Central memory CD8-positive, alpha-beta T cell (primary cell): ENCODE measurements around the gene TMEM191C.
A peak's percentile ranks its signal among the peaks of the same experiment; 100 is the strongest.
"Not testable (repeated sequence)": the region's sequence is repeated elsewhere in the genome, so short reads cannot be mapped to it uniquely, and the experiment has no call there.

ENCODE experiments used
- ATAC-seq: fragments of 150-1000 bp; cut with Tn5 transposase; replicated peaks from 2 replicates; pipeline ENCODE4 v1.10.0; 2022; ENCODE audit warnings: mild to moderate bottlenecking, moderate FRiP score, moderate number of reproducible peaks; ENCODE audit not compliant: poor library complexity, severe bottlenecking; ENCODE audit errors: extremely low read depth
- DNase-seq, 2 donors: peaks; one replicate each; pipeline ENCODE4 v3.0.0; 2021; ENCODE audit warnings: low spot score in 2 of 2
- H3K27ac Mint-ChIP-seq: one replicate; pipeline ENCODE4 v1.8.0; 2022; ENCODE audit warnings: low read depth, mild to moderate bottlenecking, moderate library complexity, mixed read lengths
- H3K27me3 Mint-ChIP-seq: one replicate; pipeline ENCODE4 v1.8.0; 2022; ENCODE audit warnings: mixed read lengths
- H3K36me3 Mint-ChIP-seq: one replicate; pipeline ENCODE4 v1.8.0; 2022; ENCODE audit warnings: mild to moderate bottlenecking, moderate library complexity, mixed read lengths; ENCODE audit not compliant: insufficient read depth
- H3K4me1 Mint-ChIP-seq: one replicate; pipeline ENCODE4 v1.8.0; 2022; ENCODE audit warnings: mixed read lengths
- H3K4me3 Mint-ChIP-seq: one replicate; pipeline ENCODE4 v1.8.0; 2022; ENCODE audit warnings: mild to moderate bottlenecking, moderate library complexity, mixed read lengths
- H3K9me3 Mint-ChIP-seq: one replicate; pipeline ENCODE4 v1.8.0; 2022; ENCODE audit warnings: mixed read lengths

TMEM191C gene

GRCh38 chr22:21449531-21450319 is 17.5 kb upstream of the TMEM191C start:
- no peaks in the 10 kb centered on the region for H3K4me1 Mint-ChIP-seq
- DNase-seq (peak in 1 of 2 donors; percentile 8), ATAC-seq (no peak)
- H3K4me3 Mint-ChIP-seq, result no peak overlapping the region
- peaks cover 6% of the 10 kb centered on the region for H3K36me3 Mint-ChIP-seq
- no peaks in the 10 kb centered on the region for H3K9me3 Mint-ChIP-seq
- H3K27me3 Mint-ChIP-seq, result no peaks in the 10 kb centered on the region
- H3K27ac Mint-ChIP-seq, result no peak overlapping the region

- ATAC-seq (no peak), DNase-seq (peak in 1 of 2 donors; percentile 7)
- H3K4me3 Mint-ChIP-seq, result no peak overlapping the region
- peaks cover 6% of the 10 kb centered on the region for H3K36me3 Mint-ChIP-seq
- H3K4me1 Mint-ChIP-seq, result no peaks in the 10 kb centered on the region
- H3K27ac Mint-ChIP-seq, result no peak overlapping the region
- no peaks in the 10 kb centered on the region for H3K27me3 Mint-ChIP-seq
- H3K9me3 Mint-ChIP-seq, result no peaks in the 10 kb centered on the region
Measured at GRCh38 chr22:21450320-21450831, 16.8 kb upstream of the TMEM191C start.

GRCh38 chr22:21450858-21451353 is 16.3 kb upstream of the TMEM191C start:
- H3K9me3 Mint-ChIP-seq, result no peaks in the 10 kb centered on the region
- no peaks in the 10 kb centered on the region for H3K27me3 Mint-ChIP-seq
- ATAC-seq, result no peak
- H3K4me1 Mint-ChIP-seq, result no peaks in the 10 kb centered on the region
- no peak overlapping the region for H3K27ac Mint-ChIP-seq
- no peak for DNase-seq
- H3K4me3 Mint-ChIP-seq, result no peak overlapping the region
- H3K36me3 Mint-ChIP-seq, result peaks cover 6% of the 10 kb centered on the region

GRCh38 chr22:21451545-21452520 is 15.4 kb upstream of the TMEM191C start:
- H3K27me3 Mint-ChIP-seq, result no peaks in the 10 kb centered on the region
- no peak overlapping the region for H3K4me3 Mint-ChIP-seq
- no peaks in the 10 kb centered on the region for H3K4me1 Mint-ChIP-seq
- no peaks in the 10 kb centered on the region for H3K9me3 Mint-ChIP-seq
- ATAC-seq (no peak), DNase-seq (peak; percentile 6 to 11)
- no peak overlapping the region for H3K27ac Mint-ChIP-seq
- no peaks in the 10 kb centered on the region for H3K36me3 Mint-ChIP-seq

GRCh38 chr22:21452666-21453065 is 14.5 kb upstream of the TMEM191C start:
- not testable (repeated sequence) for H3K27ac Mint-ChIP-seq, H3K36me3 Mint-ChIP-seq, H3K4me1 Mint-ChIP-seq, H3K27me3 Mint-ChIP-seq, H3K4me3 Mint-ChIP-seq, ATAC-seq, H3K9me3 Mint-ChIP-seq
- DNase-seq, result peak in 1 of 2 donors; percentile 4

GRCh38 chr22:21454998-21455333 is 12.2 kb upstream of the TMEM191C start:
- H3K4me3 Mint-ChIP-seq, H3K9me3 Mint-ChIP-seq, H3K36me3 Mint-ChIP-seq, H3K4me1 Mint-ChIP-seq, ATAC-seq, H3K27ac Mint-ChIP-seq, DNase-seq, H3K27me3 Mint-ChIP-seq: not testable (repeated sequence)

GRCh38 chr22:21455334-21456089 is 11.7 kb upstream of the TMEM191C start:
- ATAC-seq (no peak), DNase-seq (peak; percentile 5 to 9)
- no peak overlapping the region for H3K4me3 Mint-ChIP-seq
- no peak overlapping the region for H3K27ac Mint-ChIP-seq
- no peaks in the 10 kb centered on the region for H3K4me1 Mint-ChIP-seq
- no peaks in the 10 kb centered on the region for H3K27me3 Mint-ChIP-seq
- no peaks in the 10 kb centered on the region for H3K36me3 Mint-ChIP-seq
- no peaks in the 10 kb centered on the region for H3K9me3 Mint-ChIP-seq

- no peaks in the 10 kb centered on the region for H3K36me3 Mint-ChIP-seq
- H3K27me3 Mint-ChIP-seq, result no peaks in the 10 kb centered on the region
- peak in 1 of 2 donors; percentile 8 for DNase-seq
- no peak overlapping the region for H3K4me3 Mint-ChIP-seq
- H3K27ac Mint-ChIP-seq, result peak overlapping the region; percentile 68
- no peak for ATAC-seq
- no peaks in the 10 kb centered on the region for H3K4me1 Mint-ChIP-seq
- H3K9me3 Mint-ChIP-seq, result no peaks in the 10 kb centered on the region
Measured at GRCh38 chr22:21457023-21457787, 10.0 kb upstream of the TMEM191C start.

GRCh38 chr22:21462672-21463071 is 4.5 kb upstream of the TMEM191C start:
- not testable (repeated sequence) for H3K27ac Mint-ChIP-seq, H3K4me3 Mint-ChIP-seq, H3K27me3 Mint-ChIP-seq, H3K36me3 Mint-ChIP-seq, H3K4me1 Mint-ChIP-seq, ATAC-seq, DNase-seq, H3K9me3 Mint-ChIP-seq

- DNase-seq (peak; percentile 82 to 87), ATAC-seq (peak; percentile 91)
- peak overlapping the region; percentile 84 for H3K4me3 Mint-ChIP-seq
- H3K9me3 Mint-ChIP-seq, H3K4me1 Mint-ChIP-seq, H3K27me3 Mint-ChIP-seq, H3K27ac Mint-ChIP-seq, H3K36me3 Mint-ChIP-seq: not testable (repeated sequence)
Measured at GRCh38 chr22:21468194-21469096, 1.3 kb downstream of the TMEM191C start.
